ENCODE results near the gene VAPA. TPM values are rescaled to one million over a fixed set of nuclear protein-coding genes. Genes with fewer than 3 reads are reported as not detected.

VAPA gene
- total and polyA plus RNA-seq, 9 of the 15 experiments (the other 6 are each of a cell fraction or from before 2014, with no cell fraction given), result 219 to 902 (median 526) TPM

- TF ChIP-seq CCNT2 (IDR thresholded peaks at IDR 0.05; ENCODE audit: borderline replicate concordance, extremely low read depth, insufficient read length, low read depth, low read length), result no peak
- no peak for TF ChIP-seq SMAD1 (IDR thresholded peaks at IDR 0.05; ENCODE audit: low read depth, low read length, partially characterized antibody)
- TF ChIP-seq IFI16 (CRISPR knock-in tag; IDR thresholded peaks at IDR 0.05), result no peak
- 0 out of 2 replicates have a peak, but pooled peaks have one; percentile 47 for TF ChIP-seq ILF3 (IDR thresholded peaks at IDR 0.05; ENCODE audit: borderline replicate concordance)
- TF ChIP-seq SMARCE1 (IDR thresholded peaks at IDR 0.05), result no peak
- TF ChIP-seq CBFA2T2 (conservative IDR thresholded peaks at IDR 0.05), result no peak
- no peak for TF ChIP-seq PCBP1 (IDR thresholded peaks at IDR 0.05; ENCODE audit: low read depth, low read length, poor library complexity, severe bottlenecking)
- TF ChIP-seq TRIM24 (IDR thresholded peaks at IDR 0.05), result no peak
- TF ChIP-seq SIN3B (IDR thresholded peaks at IDR 0.05; ENCODE audit: low read depth), result no peak
- TF ChIP-seq POLR3A (IDR thresholded peaks at IDR 0.05; ENCODE audit: borderline replicate concordance, extremely low read depth, insufficient read depth, insufficient read length), result no peak
- no peak for TF ChIP-seq POU5F1 (IDR thresholded peaks at IDR 0.05; ENCODE audit: borderline replicate concordance, low read depth, low read length, partially characterized antibody)
- TF ChIP-seq PBX2 (CRISPR knock-in tag; IDR thresholded peaks at IDR 0.05; ENCODE audit: low read depth), result no peak
- no peak for TF ChIP-seq PBX2 (tag; conservative IDR thresholded peaks at IDR 0.05; ENCODE audit: low read depth)
- TF ChIP-seq JUNB (CRISPR knock-in tag; conservative IDR thresholded peaks at IDR 0.05), result no peak
- TF ChIP-seq ZNF431 (CRISPR knock-in tag; IDR thresholded peaks at IDR 0.05), result no peak
- TF ChIP-seq ZNF407 (IDR thresholded peaks at IDR 0.05; ENCODE audit: low read depth), result no peak
Observed at GRCh38 chr18:9971313-9971920, 57.6 kb downstream of the VAPA start (continued).
